ENCODE data around the gene CFAP65.

Gene CFAP65

DNA sequence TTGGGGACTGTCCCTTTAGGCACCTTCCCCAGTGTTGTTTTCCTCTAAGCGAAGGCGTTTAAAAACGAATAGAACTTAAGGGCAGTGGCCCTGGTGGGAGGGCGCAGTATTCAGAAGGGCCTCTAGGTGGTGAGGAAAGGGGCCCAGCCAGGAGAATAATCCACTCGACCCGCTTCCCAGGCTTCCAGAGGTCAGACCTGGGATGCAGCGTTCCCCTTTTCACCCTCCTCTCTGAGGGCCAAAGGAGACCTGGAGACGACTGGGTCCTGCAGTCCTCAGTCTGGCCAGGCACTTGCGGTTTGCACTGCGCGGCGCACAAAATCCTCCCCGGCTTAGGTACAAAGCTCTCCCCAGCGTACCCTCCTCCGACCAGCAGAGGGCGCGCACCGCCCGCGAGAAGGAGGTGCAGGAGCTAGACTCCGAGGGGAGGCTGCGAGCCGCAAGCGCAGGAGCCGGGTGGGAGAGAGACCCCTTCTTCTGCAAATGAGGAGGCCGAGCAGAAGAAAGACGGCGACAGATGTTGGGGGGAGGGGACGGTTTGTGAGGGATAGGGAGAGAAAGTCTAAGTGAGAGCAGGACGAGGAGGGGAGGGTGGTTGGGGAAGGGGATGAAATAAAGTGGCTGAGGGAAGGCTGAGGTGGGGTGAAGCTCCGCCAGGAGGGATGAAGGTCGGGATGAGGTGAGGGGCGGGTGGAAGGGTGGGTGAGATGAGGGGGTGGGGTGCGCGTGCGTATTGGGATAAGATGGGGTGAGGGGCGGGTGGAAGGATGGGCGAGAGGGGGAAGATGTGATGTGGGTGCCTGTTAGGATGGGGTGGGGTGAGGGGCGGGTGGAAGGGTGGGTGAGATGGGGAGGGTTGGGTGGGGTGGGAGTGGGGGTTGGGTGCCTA lies 61.2 kb downstream of the CFAP65 start:
- DNase-seq (ENCODE audit: low spot score) (peak; percentile 48), FAIRE-seq (no peak)

DNA sequence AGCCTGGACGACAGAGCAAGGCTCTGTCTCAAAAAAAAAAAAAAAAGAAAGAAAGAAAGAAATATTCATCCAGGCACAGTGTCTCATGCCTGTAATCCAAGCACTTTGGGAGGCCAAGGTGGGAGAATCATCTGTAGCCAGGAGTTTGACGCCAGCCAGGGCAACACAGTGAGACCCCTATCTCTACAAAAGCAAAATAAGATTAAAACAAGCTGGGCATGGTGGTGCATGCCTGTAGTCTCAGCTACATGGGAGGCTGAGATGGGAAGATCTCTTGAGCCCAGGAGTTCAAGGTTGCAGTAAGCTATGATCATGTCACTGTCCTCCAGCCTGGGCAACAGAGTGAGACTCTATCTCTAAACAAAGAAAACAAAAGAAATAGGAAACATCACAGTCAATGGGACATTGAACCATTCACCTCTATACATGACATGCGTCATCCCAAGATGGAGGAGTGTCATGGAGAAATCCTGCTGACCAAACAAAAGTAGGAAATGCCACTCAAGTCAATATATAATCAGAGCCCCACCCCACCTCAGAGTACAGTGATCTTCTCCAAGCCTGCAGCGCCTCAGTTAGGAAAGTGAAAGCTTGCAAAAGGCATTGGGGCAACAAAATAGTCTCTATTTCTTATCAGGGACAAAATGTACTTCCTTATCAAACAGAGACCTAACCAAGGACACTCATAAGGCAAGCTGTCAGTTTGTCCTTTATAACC lies 66.1 kb downstream of the CFAP65 start:
- no peak for DNase-seq (ENCODE audit: low spot score)
- FAIRE-seq, result no peak

- no peak for FAIRE-seq
- DNase-seq (ENCODE audit: low spot score), result no peak
Observed at GRCh38 chr2:218970894-218971293, 70.4 kb downstream of the CFAP65 start.

DNA sequence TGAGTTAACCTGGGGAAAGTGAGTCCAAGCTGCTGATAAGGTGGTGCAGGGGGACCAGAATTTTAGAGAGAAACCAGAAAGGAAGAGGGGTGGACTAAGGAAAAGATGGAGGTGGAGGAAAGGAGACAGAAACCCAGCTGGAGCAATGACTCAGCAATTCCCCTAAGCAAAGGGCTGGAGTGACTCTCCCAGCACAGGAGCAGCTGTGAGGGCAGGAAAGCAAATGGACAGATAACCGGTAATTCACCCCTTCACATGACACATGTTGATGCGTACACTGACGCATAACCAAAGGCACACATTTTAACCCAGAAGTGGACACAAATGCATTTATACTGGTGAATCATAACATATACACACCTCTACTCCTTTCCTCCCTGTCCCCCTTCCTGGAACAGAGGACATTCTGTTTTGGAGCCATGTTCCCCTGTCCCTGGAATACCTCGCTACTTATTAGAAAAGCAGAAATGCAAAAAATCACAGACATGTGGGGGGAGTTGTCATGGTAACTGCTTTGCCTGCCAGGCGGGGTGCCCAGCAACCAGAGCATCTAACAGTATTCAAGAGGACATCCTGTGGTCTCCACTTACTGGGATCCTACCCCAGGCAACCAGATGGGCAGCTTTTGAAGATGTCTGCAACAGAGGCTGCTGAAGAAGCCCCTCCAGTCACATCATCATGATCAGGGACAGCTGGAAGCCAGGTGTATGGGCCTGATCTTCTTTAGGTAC lies 77.1 kb downstream of the CFAP65 start:
- peak; percentile 10 for FAIRE-seq
- peak; percentile 78 for DNase-seq (ENCODE audit: low spot score)

DNA sequence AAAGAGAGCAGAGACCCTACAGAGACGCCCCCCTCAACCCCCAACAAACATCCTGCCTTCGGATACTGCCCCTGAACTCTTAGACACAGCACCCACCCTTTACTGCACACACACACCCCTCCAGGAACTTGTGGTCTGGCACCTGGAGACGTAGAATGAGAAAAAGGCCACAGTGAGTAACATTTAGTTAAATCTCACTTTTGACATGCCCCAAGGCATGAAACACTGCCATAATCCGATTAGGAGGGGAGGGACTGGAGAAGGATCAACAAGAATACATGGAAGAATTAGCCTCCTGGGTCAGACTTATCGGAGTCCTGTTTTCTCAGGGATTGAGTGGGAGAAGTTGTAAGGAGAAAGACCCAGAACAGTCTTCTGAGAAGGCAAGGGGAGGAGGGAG lies 77.7 kb downstream of the CFAP65 start:
- FAIRE-seq (no peak), DNase-seq (ENCODE audit: low spot score) (peak; percentile 8)

DNA sequence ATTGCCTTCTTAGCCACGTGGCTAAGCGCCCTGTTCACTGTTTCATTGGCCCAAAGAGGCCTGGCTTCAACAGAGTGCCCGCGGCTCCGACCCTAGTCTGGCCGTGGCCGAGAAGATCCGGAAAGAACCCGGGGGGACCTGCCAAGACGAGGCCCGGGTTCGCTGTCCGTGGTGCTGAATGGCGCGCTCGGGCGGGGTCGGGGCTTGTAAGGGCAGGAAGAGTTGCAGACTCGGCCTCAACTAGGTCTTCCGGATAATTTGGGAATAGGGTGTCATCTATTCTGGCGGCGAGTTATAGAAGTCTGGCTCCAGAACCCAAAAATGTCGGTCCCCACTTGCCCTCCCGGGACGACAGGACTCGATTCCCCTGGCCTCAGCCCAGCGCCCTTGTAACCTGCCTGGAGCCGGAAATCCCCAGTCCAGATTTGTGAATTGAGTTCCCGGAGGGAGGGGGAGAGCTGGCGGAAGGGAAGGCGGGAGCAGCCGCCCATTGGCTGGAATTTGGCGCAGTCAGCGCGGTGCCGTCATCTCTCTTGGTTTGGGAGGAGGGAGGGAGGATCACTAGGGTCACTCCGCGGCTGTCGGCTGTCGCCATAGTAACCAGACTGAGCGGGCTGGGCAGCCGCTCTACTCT lies 78.3 kb downstream of the CFAP65 start:
- peak; percentile 74 for DNase-seq (ENCODE audit: low spot score)
- no peak for FAIRE-seq

DNA sequence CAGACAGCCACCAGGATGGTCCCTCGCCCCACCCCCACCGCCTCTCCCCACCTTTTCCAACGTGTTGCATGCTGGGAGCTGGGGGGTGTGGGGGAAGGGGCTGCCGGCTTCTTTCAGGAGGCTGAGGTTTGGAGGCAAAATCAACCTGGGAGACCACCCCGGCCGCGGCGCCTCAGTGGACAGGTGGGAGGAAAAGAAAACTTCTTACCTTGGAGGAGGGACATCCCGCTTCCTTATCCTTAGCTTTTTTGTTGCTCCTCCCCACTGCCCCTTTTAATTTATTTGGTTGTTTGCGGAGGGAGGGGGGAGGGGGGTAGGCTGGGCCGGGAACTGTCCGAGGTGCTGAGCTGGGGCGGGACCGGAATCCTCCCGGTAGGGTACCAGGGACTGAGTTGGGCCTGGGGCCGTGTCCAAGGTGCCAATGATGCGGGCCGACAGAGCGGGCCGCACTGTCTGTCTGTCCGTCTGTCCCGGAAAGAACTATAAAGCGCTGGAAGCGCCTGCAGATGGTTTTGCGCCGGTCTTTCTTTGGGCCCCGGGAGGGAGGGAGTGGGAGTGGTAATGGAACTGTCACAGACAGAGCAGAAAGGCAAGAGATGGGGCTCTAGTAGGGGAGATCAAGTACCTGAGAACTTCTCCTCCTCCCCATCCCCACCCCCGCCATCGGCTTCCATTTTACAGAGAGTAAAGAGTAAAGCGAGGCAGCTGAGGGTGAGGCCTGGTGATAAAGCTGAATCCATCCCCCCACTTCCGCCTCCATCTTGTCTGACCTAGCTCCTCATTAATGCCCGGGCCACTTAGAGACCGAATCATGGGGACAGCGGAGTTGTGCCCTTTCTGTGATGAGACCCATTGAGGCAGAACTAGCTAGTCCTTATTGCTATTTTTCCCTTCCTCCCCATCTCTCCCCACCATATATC lies 79.4 kb downstream of the CFAP65 start:
- FAIRE-seq, result no peak
- no peak for DNase-seq (ENCODE audit: low spot score)

DNA sequence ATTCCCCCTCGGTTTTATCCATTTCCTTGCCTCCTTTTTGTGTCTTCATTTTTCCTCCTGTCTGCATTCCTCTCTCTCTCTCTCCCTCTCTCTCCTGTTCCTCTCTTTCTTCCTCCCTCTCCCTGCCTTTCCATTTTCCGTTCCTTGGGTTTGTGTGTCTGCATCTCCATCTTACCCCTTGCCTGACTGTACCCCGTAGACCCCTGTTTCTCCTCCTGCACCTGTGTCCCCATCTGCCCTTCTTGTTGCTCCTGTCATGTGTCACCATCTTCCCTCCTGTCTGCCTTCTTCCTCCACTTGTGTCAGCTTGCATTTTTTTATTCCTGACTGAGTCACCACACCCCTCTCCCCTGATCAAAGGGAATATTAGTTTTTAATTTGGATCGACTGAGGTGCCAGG lies 80.1 kb downstream of the CFAP65 start:
- no peak for DNase-seq (ENCODE audit: low spot score)
- FAIRE-seq, result no peak

DNA sequence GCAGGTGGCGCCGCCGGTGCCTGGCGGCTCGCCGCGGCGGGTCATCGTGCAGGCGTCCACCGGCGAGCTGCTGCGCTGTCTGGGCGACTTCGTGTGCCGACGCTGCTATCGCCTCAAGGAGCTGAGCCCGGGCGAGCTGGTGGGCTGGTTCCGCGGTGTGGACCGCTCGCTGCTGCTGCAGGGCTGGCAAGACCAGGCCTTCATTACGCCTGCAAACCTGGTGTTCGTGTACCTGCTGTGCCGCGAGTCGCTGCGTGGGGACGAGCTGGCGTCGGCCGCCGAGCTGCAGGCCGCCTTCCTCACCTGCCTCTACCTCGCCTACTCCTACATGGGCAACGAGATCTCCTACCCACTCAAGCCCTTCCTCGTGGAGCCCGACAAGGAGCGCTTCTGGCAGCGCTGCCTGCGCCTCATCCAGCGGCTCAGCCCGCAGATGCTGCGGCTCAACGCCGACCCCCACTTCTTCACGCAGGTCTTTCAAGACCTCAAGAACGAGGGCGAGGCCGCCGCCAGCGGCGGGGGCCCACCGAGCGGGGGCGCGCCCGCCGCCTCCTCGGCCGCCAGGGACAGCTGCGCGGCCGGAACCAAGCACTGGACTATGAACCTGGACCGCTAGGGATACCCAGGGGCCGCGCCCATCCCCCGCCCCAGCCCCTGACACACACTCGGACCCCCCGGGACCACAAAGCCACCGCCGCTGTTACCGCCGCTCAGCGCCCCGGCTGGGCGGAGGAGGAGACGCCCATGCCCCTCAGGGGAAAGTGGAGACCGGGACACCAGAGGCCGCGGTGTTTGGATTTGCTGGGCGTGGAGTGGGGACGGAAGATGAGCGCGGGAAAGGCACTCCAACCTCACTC lies 80.8 kb downstream of the CFAP65 start:
- DNase-seq (ENCODE audit: low spot score), result no peak
- no peak for FAIRE-seq

GRCh38 chr2:218959761-218960308 lies 81.5 kb downstream of the CFAP65 start:
- no peak for DNase-seq (ENCODE audit: low spot score)

GRCh38 chr2:218959141-218959731 lies 82.1 kb downstream of the CFAP65 start, which contains the start of gene CDK5R2:
CDK5R2 (plus strand) TSS chr2:218959666; CDS start chr2:218959821, 155 bp downstream.
- peak; percentile 50 for DNase-seq (ENCODE audit: low spot score)

More at GRCh38 chr2:218959761-218960308, 81.5 kb downstream of the CFAP65 start:
- no peak for FAIRE-seq

DNA sequence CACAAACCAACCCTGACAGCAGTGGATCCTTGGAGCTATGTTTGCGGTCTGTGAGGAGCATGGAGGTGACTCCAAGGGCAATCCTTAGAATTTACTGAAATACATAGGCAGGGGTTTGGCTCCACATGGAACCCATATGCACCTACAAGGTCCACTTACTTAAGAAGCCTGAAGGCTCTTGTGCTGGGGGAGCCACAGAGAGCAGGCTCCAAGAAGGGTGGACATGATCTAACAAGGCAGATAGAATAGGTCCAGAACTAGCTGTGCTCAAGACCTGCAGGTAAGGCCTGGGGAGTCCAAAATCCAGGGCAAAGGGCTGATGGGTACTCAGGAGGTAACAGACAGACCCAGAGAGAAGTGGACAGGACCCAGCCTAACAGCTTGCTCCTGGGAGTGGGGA lies 83.0 kb downstream of the CFAP65 start:
- no peak for DNase-seq (ENCODE audit: low spot score)
- no peak for FAIRE-seq

More at GRCh38 chr2:218959141-218959731, 82.1 kb downstream of the CFAP65 start, which contains the start of gene CDK5R2:
- no peak for FAIRE-seq

GRCh38 chr2:218957671-218958070 lies 83.6 kb downstream of the CFAP65 start:
- DNase-seq (ENCODE audit: low spot score), result no peak
- no peak for FAIRE-seq

DNA sequence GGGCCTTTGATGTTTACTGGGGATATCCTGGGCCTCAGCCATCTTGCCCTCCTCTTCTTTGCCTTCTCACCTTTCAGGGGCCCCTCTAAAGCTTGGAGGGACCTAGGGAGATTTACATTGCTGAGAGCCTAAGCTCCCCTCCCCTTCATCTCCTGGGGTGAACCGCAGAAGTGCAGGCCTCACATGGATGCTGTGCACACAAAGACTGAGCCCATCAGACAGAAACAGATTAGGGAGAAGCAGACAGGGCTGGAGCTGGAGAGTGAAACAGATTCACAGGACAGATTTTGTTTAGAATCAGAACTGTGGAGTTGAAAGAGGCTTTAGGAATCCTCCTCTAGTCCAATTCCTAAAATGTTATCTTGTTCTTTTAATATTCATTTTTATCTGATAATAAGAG lies 85.3 kb downstream of the CFAP65 start:
- DNase-seq (ENCODE audit: low spot score) (no peak), FAIRE-seq (no peak)

- FAIRE-seq, result no peak
- DNase-seq (ENCODE audit: low spot score), result no peak
Observed at GRCh38 chr2:218954541-218955300, 86.6 kb downstream of the CFAP65 start.

DNA sequence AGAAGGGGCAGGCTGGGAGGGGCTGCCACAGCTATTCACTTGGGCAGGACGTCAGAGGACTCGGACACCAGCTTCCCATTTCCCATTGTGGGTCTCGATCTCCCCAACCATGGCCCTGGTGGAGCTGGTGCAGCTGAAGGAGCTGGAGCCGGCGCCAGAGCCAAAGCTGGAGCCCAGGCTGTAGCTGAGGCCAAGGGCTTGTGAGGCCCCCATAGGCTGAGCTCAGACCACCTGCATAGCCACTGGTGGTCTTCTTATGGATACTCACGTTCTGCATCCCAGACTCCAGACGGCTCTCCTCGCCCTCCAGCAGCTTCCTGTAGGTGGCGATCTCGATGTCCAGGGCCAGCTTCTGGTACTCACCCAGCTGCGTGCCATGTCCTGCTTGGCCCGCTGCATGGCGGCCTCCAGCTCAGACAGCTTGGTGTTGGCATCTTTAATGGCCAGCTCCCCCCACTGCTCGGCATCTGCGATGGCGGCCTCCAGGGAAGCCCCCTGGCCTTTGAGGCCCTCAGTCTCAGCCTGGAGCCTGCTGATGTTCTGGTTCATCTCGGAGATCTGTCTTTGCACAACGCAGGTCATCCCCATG lies 87.9 kb downstream of the CFAP65 start:
- no peak for DNase-seq (ENCODE audit: low spot score)
- no peak for FAIRE-seq
